Activated T-cell treated with anti-CD3 and anti-CD28 coated beads for 24 hours (primary cell): Measurements from ENCODE around the gene RPL6.
"Not testable (repeated sequence)": the region's sequence is repeated elsewhere in the genome, so short reads cannot be mapped to it uniquely, and the experiment has no call there.

Source experiments
- DNase-seq: peaks from one replicate; pipeline ENCODE4 v3.0.0-alpha.2; 2020; ENCODE audit warnings: low read depth

The RPL6 gene

GRCh38 chr12:112419297-112420133, 10.1 kb upstream of the RPL6 start:
- DNase-seq, result no peak

GRCh38 chr12:112418608-112419296, 9.3 kb upstream of the RPL6 start, which contains the start of gene PTPN11:
Gene PTPN11, plus strand, starts transcription at chr12:112418947. Its CDS starts 165 bp downstream, at chr12:112419112.
- peak; percentile 89 for DNase-seq

GRCh38 chr12:112418273-112418607, 8.8 kb upstream of the RPL6 start:
- DNase-seq, result no peak

GRCh38 chr12:112415457-112415856, 6.1 kb upstream of the RPL6 start:
- not testable (repeated sequence) for DNase-seq

GRCh38 chr12:112413855-112414625, 4.6 kb upstream of the RPL6 start:
- DNase-seq, result no peak

GRCh38 chr12:112409906-112410244, 470 bp upstream of the RPL6 start:
- DNase-seq, result no peak

- DNase-seq, result no peak
Observed at GRCh38 chr12:112408621-112409020, 784 bp downstream of the RPL6 start.

GRCh38 chr12:112407683-112408082, 1.7 kb downstream of the RPL6 start:
- DNase-seq, result not testable (repeated sequence)

- no peak for DNase-seq
Observed at GRCh38 chr12:112406519-112407488, 2.6 kb downstream of the RPL6 start.

- DNase-seq, result no peak
Observed at GRCh38 chr12:112401903-112402498, 7.4 kb downstream of the RPL6 start.

- DNase-seq, result no peak
Observed at GRCh38 chr12:112401054-112401453, 8.4 kb downstream of the RPL6 start.

- DNase-seq, result no peak
Observed at GRCh38 chr12:112393328-112393727, 16.1 kb downstream of the RPL6 start.

- DNase-seq, result not testable (repeated sequence)
Observed at GRCh38 chr12:112389922-112390654, 19.3 kb downstream of the RPL6 start.

- DNase-seq, result no peak
Observed at GRCh38 chr12:112389228-112389627, 20.2 kb downstream of the RPL6 start.

- no peak for DNase-seq
Observed at GRCh38 chr12:112386726-112387125, 22.7 kb downstream of the RPL6 start.

- no peak for DNase-seq
Observed at GRCh38 chr12:112382866-112383265, 26.5 kb downstream of the RPL6 start.

- peak; percentile 87 for DNase-seq
Observed at GRCh38 chr12:112381883-112382796, 27.3 kb downstream of the RPL6 start, which contains the start of gene HECTD4. Gene HECTD4, minus strand, starts transcription at chr12:112382431. Its CDS starts 303 bp downstream, at chr12:112382128.

GRCh38 chr12:112381406-112381882, 28.0 kb downstream of the RPL6 start:
- no peak for DNase-seq
